Right ventricle myocardium superior (tissue), 1 donor: ENCODE measurements around the gene HRH2. TPM values are rescaled to one million over a fixed set of nuclear protein-coding genes. Genes with fewer than 3 reads are reported as not detected.

ENCODE experiments used
- ATAC-seq: fragments of 200-7000 bp; cut with Tn5 transposase; one replicate; pipeline ENCODE4 v1.9.1; 2020; ENCODE audit warnings: mild to moderate bottlenecking; ENCODE audit not compliant: poor library complexity
- DNase-seq: peaks from one replicate; pipeline ENCODE4 v3.0.0-alpha.2; 2020
- intact Hi-C: fragments of 100-400 bp; cut with DNase I; formaldehyde crosslinking; loops from one replicate; pipeline ENCODE4 v1.11.2; 2022
- total RNA-seq: library from RNA; stranded (reverse); fragmentation: NEBNext Ultra II Directional; extraction: Animal tissue kit (Norgen Biotek cat#: 25700); gene quantifications from one replicate; pipeline ENCODE4 v1.2.1, GENCODE V29; 2021
- donor health status: DM: no; HTN: yes; CAD: no; lungs with severe emphysema.

HRH2 gene
- total RNA-seq, 1 donor from 2014 or later = 41.2 TPM

- DNase-seq (no peak), ATAC-seq (no peak)
- intact Hi-C loops = no loop called here
Observed at GRCh38 chr5:175696855-175697198, 39.0 kb downstream of the HRH2 start.

DNA sequence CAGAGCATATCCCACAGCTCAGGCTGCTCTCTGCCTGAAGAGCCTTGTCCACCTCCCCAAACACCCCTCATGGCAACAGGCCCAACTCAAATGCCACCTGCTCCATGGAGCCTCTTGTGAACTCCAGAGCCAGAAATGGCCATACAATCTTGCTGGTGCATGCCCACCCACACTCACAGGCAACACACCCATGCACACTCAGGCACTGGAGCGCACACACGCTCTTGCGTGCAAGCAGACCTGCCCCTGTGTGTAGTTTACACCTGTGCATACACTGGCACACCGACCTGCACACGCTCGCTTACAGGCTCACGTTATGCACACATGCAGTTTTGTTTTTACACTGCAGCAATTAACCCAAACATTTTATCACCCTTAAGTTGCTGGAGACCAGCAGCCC is 40.0 kb downstream of the HRH2 start:
- intact Hi-C loops = no loop called here
- ATAC-seq (no peak), DNase-seq (no peak)

GRCh38 chr5:175698401-175699115 is 40.7 kb downstream of the HRH2 start:
- intact Hi-C loops = no loop called here
- ATAC-seq (no peak), DNase-seq (no peak)

- no peak for ATAC-seq
- intact Hi-C loops = no loop called here
- DNase-seq = no peak
Observed at GRCh38 chr5:175700991-175701390, 43.1 kb downstream of the HRH2 start.

DNA sequence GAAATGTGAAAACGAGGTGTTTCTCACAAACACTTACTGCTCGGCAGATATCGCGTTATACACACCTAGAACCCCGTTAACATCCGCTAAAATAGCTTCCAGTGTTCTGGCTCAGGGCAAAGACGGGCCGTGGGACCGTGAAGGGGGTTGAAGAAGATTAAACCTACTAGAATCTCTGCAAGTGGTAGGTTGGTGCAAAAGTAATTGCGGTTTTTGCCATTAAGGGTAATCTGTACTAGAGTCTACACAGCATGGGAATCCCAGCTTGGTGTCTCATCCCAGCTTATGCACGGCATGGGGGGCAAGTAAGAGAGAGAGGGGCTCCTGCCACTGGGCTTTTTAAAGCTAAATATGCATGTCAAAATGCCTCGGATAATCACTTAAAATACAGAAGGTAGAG is 43.9 kb downstream of the HRH2 start:
- DNase-seq = no peak
- intact Hi-C loops = no loop called here
- no peak for ATAC-seq

GRCh38 chr5:175706499-175706898 is 48.6 kb downstream of the HRH2 start:
- no peak for DNase-seq
- peak; percentile 42 for ATAC-seq
- intact Hi-C loops = no loop called here

DNA sequence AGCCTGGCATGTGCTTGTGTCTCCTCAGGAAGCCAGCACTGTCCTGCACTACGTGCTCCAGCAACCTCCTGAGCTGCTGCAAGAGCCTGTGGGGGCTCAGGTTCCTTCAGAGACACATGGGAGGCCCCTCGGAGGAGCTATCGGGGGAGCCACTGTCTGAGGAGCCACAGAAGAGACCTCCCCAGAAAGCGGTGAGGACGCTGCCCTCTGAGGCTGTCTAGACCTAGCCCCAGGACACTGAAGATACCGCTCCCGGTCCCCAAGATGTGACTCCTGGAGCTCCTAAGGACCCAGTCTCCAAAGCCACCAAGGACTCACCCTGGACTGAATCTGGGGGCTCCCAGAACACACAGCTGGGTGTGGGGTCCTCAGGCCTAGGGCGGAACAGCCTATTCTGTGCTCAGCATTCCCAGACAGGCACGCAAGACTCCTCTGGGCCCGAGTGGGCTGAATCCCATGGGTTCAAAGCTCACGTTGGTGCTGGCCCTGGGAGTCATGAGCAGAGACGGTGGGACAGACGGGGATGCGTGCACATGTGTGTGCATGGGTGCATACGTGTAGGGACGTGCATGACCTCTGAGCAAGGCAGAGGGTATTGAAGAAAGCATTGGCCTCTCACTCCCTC is 50.0 kb downstream of the HRH2 start:
- no peak for ATAC-seq
- no peak for DNase-seq
- intact Hi-C loops = no loop called here

DNA sequence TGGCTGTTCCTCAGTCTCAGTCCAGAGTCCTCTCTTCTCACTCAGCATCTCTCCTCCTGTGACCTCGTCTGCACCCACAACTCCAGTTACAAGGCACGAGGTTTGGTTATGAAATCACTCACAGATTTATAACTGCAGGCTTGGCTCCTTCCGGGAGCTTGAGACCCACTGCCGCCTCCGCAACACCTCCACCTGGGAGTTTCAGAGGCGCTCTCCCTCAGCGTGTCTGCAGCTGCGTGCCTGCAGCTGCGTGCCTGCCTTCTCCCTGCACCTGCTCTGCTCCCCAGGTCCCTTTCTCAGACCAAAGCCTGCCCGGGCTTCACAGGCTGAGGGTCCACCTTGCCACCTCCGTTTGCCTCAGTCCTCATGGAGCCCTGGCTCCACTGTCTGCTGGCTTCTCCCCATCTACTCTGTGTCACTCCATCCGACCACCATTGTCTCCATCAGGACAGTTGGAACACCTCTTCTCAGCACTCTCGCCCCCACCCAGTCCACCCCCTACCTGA is 51.5 kb downstream of the HRH2 start:
- intact Hi-C loops = no loop called here
- no peak for DNase-seq
- ATAC-seq = peak; percentile 23

- intact Hi-C loops = no loop called here
- ATAC-seq (no peak), DNase-seq (no peak)
Observed at GRCh38 chr5:175710326-175710725, 52.5 kb downstream of the HRH2 start.

GRCh38 chr5:175711031-175711430 is 53.2 kb downstream of the HRH2 start:
- DNase-seq (no peak), ATAC-seq (no peak)
- intact Hi-C loops = no loop called here

DNA sequence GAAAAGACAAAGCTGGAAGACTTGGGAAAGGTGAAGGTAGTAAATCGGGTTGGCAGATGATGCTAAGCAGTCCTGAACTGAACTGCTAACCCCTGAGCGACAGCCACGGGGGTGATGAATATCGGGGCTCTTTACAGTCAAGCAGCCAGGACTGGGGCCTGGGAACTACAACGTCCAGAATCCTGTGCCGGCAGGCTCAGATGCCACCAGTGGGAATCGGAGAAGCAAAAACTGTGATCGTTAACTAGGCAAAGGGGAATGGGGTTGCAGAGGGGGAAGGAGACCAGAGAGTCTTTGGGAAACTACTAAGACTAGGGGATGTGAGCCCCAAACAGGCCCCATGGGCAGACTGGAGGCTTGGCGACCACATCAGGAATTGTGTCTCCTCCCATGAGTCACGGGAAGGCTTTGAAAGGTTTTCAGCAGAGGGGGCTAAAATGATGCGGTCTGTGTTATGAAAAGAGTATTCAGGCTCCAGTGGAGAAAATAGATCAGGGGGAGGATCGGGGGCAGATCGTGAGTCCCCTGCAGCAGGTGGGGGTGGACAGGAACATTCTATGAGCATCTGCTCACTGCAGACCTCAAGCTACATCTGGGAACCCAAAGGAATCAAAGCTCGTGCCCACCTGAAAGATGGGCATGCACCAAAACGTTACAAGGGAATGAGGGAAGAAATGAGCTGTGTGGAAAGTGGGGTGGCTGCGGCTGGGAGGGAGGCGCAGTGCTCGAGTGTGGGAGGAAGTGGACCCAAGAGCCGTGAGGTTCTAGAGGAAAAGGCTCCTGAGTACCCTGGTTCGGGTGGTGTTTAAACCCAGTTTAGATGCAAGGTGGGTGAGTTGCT is 53.8 kb downstream of the HRH2 start:
- intact Hi-C loops = no loop called here
- no peak for ATAC-seq
- DNase-seq = no peak

GRCh38 chr5:175712313-175712680 is 54.4 kb downstream of the HRH2 start:
- ATAC-seq (no peak), DNase-seq (no peak)
- intact Hi-C loops = no loop called here

GRCh38 chr5:175712681-175713085 is 54.8 kb downstream of the HRH2 start:
- ATAC-seq (peak; percentile 45), DNase-seq (no peak)
- intact Hi-C loops = no loop called here

- intact Hi-C loops = no loop called here
- no peak for DNase-seq
- no peak for ATAC-seq
Observed at GRCh38 chr5:175713930-175714329, 56.1 kb downstream of the HRH2 start.

- DNase-seq (no peak), ATAC-seq (no peak)
- intact Hi-C loops = no loop called here
Observed at GRCh38 chr5:175714479-175715085, 56.7 kb downstream of the HRH2 start.

DNA sequence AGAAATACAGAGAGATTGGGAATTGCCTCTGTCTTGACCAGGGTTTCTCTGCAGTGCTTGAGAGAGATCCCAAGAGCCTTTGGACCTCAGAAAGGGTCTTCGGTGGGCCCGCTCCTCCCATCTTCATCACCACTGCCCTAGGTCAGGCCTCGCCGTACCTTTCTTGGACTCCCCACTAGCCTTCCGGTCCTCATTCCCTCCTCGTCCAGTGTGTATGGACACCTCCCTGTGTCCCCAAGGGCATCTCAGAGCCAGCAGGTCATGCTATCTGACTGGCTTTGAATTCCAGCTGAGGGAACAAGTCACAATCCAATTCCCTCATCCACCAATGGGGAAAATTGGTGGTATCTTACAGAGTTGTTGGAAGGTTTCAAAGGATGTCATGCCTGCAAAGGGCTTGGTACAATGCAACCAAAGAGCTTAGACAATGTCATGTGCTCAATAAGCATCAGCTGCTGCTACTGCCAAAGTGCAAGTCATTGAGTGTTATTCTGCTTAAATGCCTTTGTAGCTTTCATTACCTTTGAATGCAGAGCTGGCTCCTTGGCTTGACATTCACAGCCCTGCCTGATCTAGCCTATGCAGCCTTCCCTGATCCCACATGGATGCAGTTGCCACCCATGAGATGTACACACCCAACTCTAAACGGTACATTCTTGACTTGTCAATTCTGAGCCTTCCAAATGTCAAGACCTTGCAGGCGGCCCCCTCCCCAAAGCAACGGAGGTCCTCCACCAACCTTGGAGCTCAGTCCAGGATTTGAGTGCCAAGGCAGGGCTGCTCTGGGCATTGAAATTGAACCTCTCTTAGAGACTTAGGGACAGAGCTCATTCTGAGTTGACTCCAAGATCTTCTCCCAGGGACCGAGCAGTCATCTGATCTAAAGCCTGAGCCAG is 58.0 kb downstream of the HRH2 start:
- intact Hi-C loops = no loop called here
- ATAC-seq (peak; percentile 52), DNase-seq (no peak)

DNA sequence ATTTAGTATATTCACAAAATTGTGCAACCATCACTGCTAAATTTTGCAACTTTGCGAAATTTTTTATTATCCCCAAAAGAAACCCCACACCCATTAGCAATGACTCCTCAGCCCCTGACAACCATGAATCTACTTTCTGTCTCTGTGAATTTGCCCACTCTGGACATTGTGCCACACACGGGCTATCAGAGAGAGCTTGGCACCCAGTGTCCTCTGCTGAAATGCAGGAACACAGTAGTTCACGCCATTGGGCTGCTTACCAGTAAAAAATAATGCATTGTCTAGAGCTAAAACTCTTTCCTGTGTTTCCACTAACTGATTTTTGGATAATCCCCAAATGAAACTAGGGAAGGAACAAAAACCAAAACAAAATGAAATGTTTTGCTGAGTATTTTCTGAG is 60.0 kb downstream of the HRH2 start:
- DNase-seq (no peak), ATAC-seq (peak; percentile 70)
- intact Hi-C loops = loop anchor here (2.0 kb wide), 1 partner anchor 183 kb away; no protein-coding TSS in a partner anchor

DNA sequence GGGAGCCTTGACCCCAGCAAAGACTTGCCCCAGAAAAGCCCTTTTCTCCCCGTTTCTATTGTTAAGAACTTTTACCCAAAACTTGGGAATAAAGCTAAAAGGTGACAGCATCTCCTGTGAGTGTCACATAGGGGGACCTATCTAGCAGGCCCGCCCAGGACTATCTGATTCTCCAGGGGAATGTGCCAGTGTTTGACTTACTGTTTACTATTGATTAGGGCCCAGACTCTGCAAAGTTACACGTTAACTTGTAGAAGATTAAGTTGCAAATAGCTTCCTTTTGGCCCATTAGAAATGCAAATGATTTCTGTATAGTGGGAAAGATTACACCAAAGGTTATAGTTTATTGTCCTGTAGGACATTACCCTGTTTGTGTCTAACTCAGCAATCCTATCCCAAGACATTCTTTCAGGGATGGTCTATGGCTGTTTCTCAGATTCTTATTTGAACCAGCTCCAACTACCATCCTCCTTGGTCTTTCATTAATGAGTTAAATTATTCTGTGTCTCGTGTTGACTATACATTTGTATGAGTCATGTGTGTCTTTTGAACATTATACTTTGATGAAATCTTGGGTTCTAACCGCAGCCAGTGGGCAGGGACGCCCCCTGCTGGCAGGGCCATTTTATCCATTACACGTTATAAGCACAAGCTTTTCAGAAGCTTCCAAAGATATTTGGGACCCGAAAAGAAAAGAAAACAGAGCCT is 60.7 kb downstream of the HRH2 start:
- DNase-seq (peak; percentile 82), ATAC-seq (peak; percentile 78)
- intact Hi-C loops = loop anchor here (2.0 kb wide), 1 partner anchor 184 kb away; no protein-coding TSS in a partner anchor
